Fibroblast of pulmonary artery (primary cell): ENCODE data around the gene KLHDC8A.
A peak's percentile ranks its signal among the peaks of the same experiment; 100 is the strongest.

Source experiments
- DNase-seq: peaks from one replicate; pipeline ENCODE4 v3.0.0-alpha.2; 2010; ENCODE audit warnings: low read depth
- H3K4me3 ChIP-seq: replicated peaks from 2 replicates; pipeline ENCODE4 v1.5.1; 2011; ENCODE audit warnings: low read depth, mild to moderate bottlenecking, control low read depth, low read length, moderate library complexity
- TF ChIP-seq, protein P1 (sequence below): IDR thresholded peaks from 2 replicates; pipeline ENCODE4 v1.5.1; 2011; ENCODE audit warnings: mild to moderate bottlenecking, control low read depth, low read length, inconsistent platforms; ENCODE audit errors: missing control alignments

Gene KLHDC8A

GRCh38 chr1:205344066-205344928 is 12.4 kb downstream of the KLHDC8A start:
- TF ChIP-seq, protein P1, sequence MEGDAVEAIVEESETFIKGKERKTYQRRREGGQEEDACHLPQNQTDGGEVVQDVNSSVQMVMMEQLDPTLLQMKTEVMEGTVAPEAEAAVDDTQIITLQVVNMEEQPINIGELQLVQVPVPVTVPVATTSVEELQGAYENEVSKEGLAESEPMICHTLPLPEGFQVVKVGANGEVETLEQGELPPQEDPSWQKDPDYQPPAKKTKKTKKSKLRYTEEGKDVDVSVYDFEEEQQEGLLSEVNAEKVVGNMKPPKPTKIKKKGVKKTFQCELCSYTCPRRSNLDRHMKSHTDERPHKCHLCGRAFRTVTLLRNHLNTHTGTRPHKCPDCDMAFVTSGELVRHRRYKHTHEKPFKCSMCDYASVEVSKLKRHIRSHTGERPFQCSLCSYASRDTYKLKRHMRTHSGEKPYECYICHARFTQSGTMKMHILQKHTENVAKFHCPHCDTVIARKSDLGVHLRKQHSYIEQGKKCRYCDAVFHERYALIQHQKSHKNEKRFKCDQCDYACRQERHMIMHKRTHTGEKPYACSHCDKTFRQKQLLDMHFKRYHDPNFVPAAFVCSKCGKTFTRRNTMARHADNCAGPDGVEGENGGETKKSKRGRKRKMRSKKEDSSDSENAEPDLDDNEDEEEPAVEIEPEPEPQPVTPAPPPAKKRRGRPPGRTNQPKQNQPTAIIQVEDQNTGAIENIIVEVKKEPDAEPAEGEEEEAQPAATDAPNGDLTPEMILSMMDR, result no peak
- DNase-seq, result no peak
- peak overlapping the region; percentile 17 for H3K4me3 ChIP-seq

DNA sequence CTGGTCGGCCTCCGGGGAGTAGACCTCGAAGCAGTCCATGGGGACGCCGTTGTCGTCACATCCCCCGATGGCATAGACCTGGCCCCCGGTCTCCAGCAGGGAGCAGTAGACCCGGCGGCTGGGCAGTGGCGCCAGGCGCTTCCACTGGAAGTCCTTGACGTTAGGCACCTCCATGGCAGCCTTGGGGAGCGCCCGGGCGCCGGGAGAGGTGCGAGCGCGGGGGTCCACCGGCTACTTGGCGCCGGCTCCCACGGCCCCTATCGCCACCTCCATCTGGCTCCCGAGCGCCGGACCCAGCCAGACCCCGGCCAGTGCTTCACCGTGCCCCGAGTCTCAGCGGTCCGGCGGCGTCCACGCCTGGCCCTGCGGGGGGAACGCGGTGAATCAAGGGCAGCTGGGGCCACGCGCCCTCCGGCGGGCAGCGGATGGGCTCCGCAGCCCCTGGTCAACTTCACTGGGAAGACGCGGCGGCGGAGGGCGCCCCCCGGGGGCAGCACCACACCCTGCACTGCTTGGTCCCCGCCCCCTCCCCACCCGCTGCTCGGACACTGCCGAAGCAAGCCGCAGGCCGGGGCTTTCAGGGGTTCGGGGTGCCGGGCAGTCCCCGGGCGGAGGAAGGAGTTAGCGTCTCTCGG is 13.2 kb downstream of the KLHDC8A start:
- no peak for DNase-seq
- no peak overlapping the region for H3K4me3 ChIP-seq

GRCh38 chr1:205342986-205343385 is 13.7 kb downstream of the KLHDC8A start:
- H3K4me3 ChIP-seq, result no peak overlapping the region
- no peak for DNase-seq
- TF ChIP-seq, protein P1, result no peak

More for the DNA sequence above, 13.2 kb downstream of the KLHDC8A start:
- TF ChIP-seq, protein P1, result peak; percentile 20

- no peak for DNase-seq
- TF ChIP-seq, protein P1, result no peak
- H3K4me3 ChIP-seq, result no peak overlapping the region
Observed at GRCh38 chr1:205340676-205341075, 16.0 kb downstream of the KLHDC8A start.

DNA sequence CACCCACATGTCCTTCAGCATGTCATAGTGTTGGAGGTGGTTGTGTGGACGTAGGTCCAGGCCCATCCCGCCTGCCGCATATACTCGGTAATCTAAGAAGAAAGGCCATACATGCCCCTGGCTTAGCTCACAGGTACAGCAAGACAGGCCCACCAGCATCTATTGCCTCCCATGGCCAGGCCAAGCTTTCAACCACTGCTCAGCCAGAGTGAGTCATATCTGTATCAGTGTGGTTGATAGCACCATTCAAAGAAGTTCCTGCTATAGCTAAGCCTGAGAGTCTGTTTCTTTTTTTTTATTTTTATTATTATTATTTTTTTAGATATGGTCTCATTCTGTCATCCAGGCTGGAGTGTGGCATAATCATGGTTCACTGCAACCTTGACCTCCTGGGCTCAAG is 17.0 kb downstream of the KLHDC8A start:
- DNase-seq, result no peak
- no peak overlapping the region for H3K4me3 ChIP-seq
- TF ChIP-seq, protein P1, result no peak

- no peak for DNase-seq
- H3K4me3 ChIP-seq, result no peak overlapping the region
- TF ChIP-seq, protein P1, result no peak
Observed at GRCh38 chr1:205339197-205339702, 17.5 kb downstream of the KLHDC8A start.
